H9 (cell line): ENCODE measurements around the gene COTL1. TPM values are rescaled to one million over a fixed set of nuclear protein-coding genes. Genes with fewer than 3 reads are reported as not detected.
A peak's percentile ranks its signal among the peaks of the same experiment; 100 is the strongest.

ENCODE experiments used
- DNase-seq: peaks from one replicate; pipeline ENCODE4 v3.0.0-alpha.2; 2017
- H2AFZ ChIP-seq: one replicate; pipeline ENCODE4 v1.6.1; 2013; ENCODE audit warnings: mild to moderate bottlenecking, low read length, control low read depth, moderate library complexity
- H2AK5ac ChIP-seq: 2 replicates; pipeline ENCODE4 v1.6.1; 2013; ENCODE audit warnings: low read length, control low read depth, mixed read lengths; ENCODE audit not compliant: insufficient read length
- H2BK120ac ChIP-seq: one replicate; pipeline ENCODE4 v1.6.1; 2013; ENCODE audit warnings: low read depth, mild to moderate bottlenecking, low read length, control low read depth, inconsistent platforms; ENCODE audit not compliant: poor library complexity, severe bottlenecking
- H2BK12ac ChIP-seq: 2 replicates; pipeline ENCODE4 v1.6.1; 2013; ENCODE audit warnings: low read length, control low read depth, mixed read lengths, low read depth; ENCODE audit not compliant: insufficient read length
- H2BK15ac ChIP-seq: 2 replicates; pipeline ENCODE4 v1.6.1; 2013; ENCODE audit warnings: low read depth, low read length, control low read depth
- H2BK20ac ChIP-seq: one replicate; pipeline ENCODE4 v1.6.1; 2013; ENCODE audit warnings: low read depth, mild to moderate bottlenecking, low read length, control low read depth, inconsistent platforms; ENCODE audit not compliant: poor library complexity, severe bottlenecking
- H2BK5ac ChIP-seq: 2 replicates; pipeline ENCODE4 v1.6.1; 2013; ENCODE audit warnings: low read length, control low read depth, mixed read lengths; ENCODE audit not compliant: insufficient read length
- H3K14ac ChIP-seq: 2 replicates; pipeline ENCODE4 v1.6.1; 2013; ENCODE audit warnings: low read length, control low read depth; ENCODE audit not compliant: insufficient read depth
- H3K18ac ChIP-seq: 2 replicates; pipeline ENCODE4 v1.6.1; 2013; ENCODE audit warnings: low read depth, mild to moderate bottlenecking, mixed read lengths, low read length, control low read depth; ENCODE audit not compliant: insufficient read length
- H3K23ac ChIP-seq: 2 replicates; pipeline ENCODE4 v1.6.1; 2013; ENCODE audit warnings: low read length, control low read depth, mixed read lengths, low read depth; ENCODE audit not compliant: insufficient read length
- H3K23me2 ChIP-seq: 2 replicates; pipeline ENCODE4 v1.6.1; 2013; ENCODE audit warnings: low read depth, mild to moderate bottlenecking, mixed read lengths, low read length, control low read depth; ENCODE audit not compliant: insufficient read length, poor library complexity, severe bottlenecking
- H3K27ac ChIP-seq: 2 replicates; pipeline ENCODE4 v1.5.1; 2013; ENCODE audit warnings: low read length, control low read depth, mixed read lengths, low read depth; ENCODE audit not compliant: insufficient read length
- H3K27me3 ChIP-seq: 2 replicates; pipeline ENCODE4 v1.6.1; 2013; ENCODE audit warnings: low read length, control low read depth, inconsistent platforms; ENCODE audit not compliant: insufficient read depth
- H3K4ac ChIP-seq: 2 replicates; pipeline ENCODE4 v1.6.1; 2013; ENCODE audit warnings: low read depth, mild to moderate bottlenecking, control low read depth, inconsistent platforms, low read length, moderate library complexity
- H3K4me1 ChIP-seq: 2 replicates; pipeline ENCODE4 v1.6.1; 2013; ENCODE audit warnings: low read length, control low read depth, inconsistent platforms; ENCODE audit not compliant: insufficient read depth
- H3K4me2 ChIP-seq: 2 replicates; pipeline ENCODE4 v1.6.1; 2013; ENCODE audit warnings: low read length, control low read depth, mixed read lengths; ENCODE audit not compliant: insufficient read length, insufficient read depth
- H3K56ac ChIP-seq: 2 replicates; pipeline ENCODE4 v1.6.1; 2013; ENCODE audit warnings: low read depth, mild to moderate bottlenecking, mixed read lengths, low read length, control low read depth; ENCODE audit not compliant: insufficient read length
- H3K79me1 ChIP-seq: 2 replicates; pipeline ENCODE4 v1.6.1; 2013; ENCODE audit warnings: low read depth, mild to moderate bottlenecking, moderate library complexity, low read length, control low read depth, inconsistent platforms; ENCODE audit not compliant: insufficient read depth, poor library complexity, severe bottlenecking
- H3K79me2 ChIP-seq: 2 replicates; pipeline ENCODE4 v1.6.1; 2013; ENCODE audit warnings: low read length, control low read depth, inconsistent platforms; ENCODE audit not compliant: insufficient read depth
- H3K9ac ChIP-seq: 2 replicates; pipeline ENCODE4 v1.6.1; 2013; ENCODE audit warnings: low read length, control low read depth, mixed read lengths; ENCODE audit not compliant: insufficient read length; ENCODE audit errors: extremely low read depth
- H3K9me3 ChIP-seq: one replicate; pipeline ENCODE4 v1.6.1; 2013; ENCODE audit warnings: low read depth, low read length, inconsistent platforms; ENCODE audit not compliant: control insufficient read depth
- H3T11ph ChIP-seq: one replicate; pipeline ENCODE4 v1.6.1; 2013; ENCODE audit warnings: mild to moderate bottlenecking, low read length, control low read depth, inconsistent platforms
- H4K20me1 ChIP-seq: one replicate; pipeline ENCODE4 v1.6.1; 2013; ENCODE audit not compliant: control insufficient read depth, insufficient read length, insufficient read depth
- H4K5ac ChIP-seq: 2 replicates; pipeline ENCODE4 v1.6.1; 2013; ENCODE audit warnings: low read depth, mild to moderate bottlenecking, mixed read lengths, low read length, control low read depth; ENCODE audit not compliant: insufficient read length
- H4K8ac ChIP-seq: replicated peaks from 2 replicates; pipeline ENCODE4 v1.6.1; 2013; ENCODE audit warnings: low read length, control low read depth, mixed read lengths, low read depth; ENCODE audit not compliant: insufficient read length
- H4K91ac ChIP-seq: 2 replicates; pipeline ENCODE4 v1.6.1; 2013; ENCODE audit warnings: low read depth, mild to moderate bottlenecking, moderate library complexity, mixed read lengths, low read length, control low read depth; ENCODE audit not compliant: insufficient read length
- H3K27ac Mint-ChIP-seq, 3 experiments: 2 replicates in 2 of 3; 3 replicates in 1 of 3; pipeline ENCODE4 v1.8.0; 2020 to 2021; ENCODE audit warnings: mixed read lengths in 3 of 3, mild to moderate bottlenecking in 1 of 3, moderate library complexity in 1 of 3
- H3K27me3 Mint-ChIP-seq: 2 replicates; pipeline ENCODE4 v1.8.0; 2021; ENCODE audit warnings: low read depth, mild to moderate bottlenecking, moderate library complexity, mixed read lengths
- H3K36me3 Mint-ChIP-seq, 3 experiments: 2 replicates in 2 of 3; 3 replicates in 1 of 3; pipeline ENCODE4 v1.8.0; 2020 to 2021; ENCODE audit warnings: low read depth in 3 of 3, mixed read lengths in 3 of 3; ENCODE audit not compliant: insufficient read depth in 1 of 3
- H3K4me1 Mint-ChIP-seq, 2 experiments: 2 replicates each; pipeline ENCODE4 v1.8.0; 2020; ENCODE audit warnings: mixed read lengths in 2 of 2
- H3K4me3 Mint-ChIP-seq, 2 experiments: 2 replicates in 1 of 2; 3 replicates in 1 of 2; pipeline ENCODE4 v1.8.0; 2020 to 2021; ENCODE audit warnings: mild to moderate bottlenecking in 2 of 2, mixed read lengths in 2 of 2, moderate library complexity in 1 of 2
- H3K9me3 Mint-ChIP-seq, 2 experiments: 2 replicates in 1 of 2; 3 replicates in 1 of 2; pipeline ENCODE4 v1.8.0; 2020; ENCODE audit warnings: mild to moderate bottlenecking in 2 of 2, mixed read lengths in 2 of 2, moderate library complexity in 1 of 2
- CTCF ChIP-seq: fragments of 200-600 bp; sonication (generic); conservative IDR thresholded peaks from 3 replicates; pipeline ENCODE4 v1.8.0; 2021; ENCODE audit warnings: antibody characterized with exemption, mild to moderate bottlenecking
- WGBS: extraction: QIAGEN DNeasy Blood & Tissue Kit; methylation state at CpG from one replicate; pipeline ENCODE4 v1.1.7; 2013; ENCODE audit warnings: missing lambda C conversion rate, low lambda C conversion rate, mixed read lengths; ENCODE audit not compliant: insufficient read length; ENCODE audit errors: extremely low coverage; 5-methylcytosine and 5-hydroxymethylcytosine counted together
- total RNA-seq: library from RNA; stranded (reverse); gene quantifications from 2 replicates; pipeline ENCODE4 v1.2.1, GENCODE V29; 2021

COTL1 gene
- total RNA-seq, 1 experiment from 2014 or later = 81.4 TPM

GRCh38 chr16:84617041-84617790, 662 bp downstream of the COTL1 start:
- no peaks in the 10 kb centered on the region for H4K20me1 ChIP-seq
- H3T11ph ChIP-seq = no peak overlapping the region
- H2BK12ac ChIP-seq = no peak overlapping the region
- peaks cover 9% of the 10 kb centered on the region; the same call in 1 of the 2 replicates for H3K79me2 ChIP-seq
- Mint-ChIP-seq H3K27ac (0 out of 7 replicates have a peak overlapping the region, but pooled peaks of 1 of the 3 experiments have one; percentile 39), H3K9me3 (no peaks in the 10 kb centered on the region), H3K27me3 (peaks cover 12% of the 10 kb centered on the region), H3K4me1 (peaks cover 36 to 47% of the 10 kb centered on the region in 2 experiments), H3K36me3 (peaks cover 2 to 7% (median 7%) of the 10 kb centered on the region in 3 experiments; a peak in 3 of 7 replicates), H3K4me3 (peak overlapping the region; percentile 91 to 97)
- H3K14ac ChIP-seq = peak overlapping the region; percentile 48; the same call in 1 of the 2 replicates
- H3K9me3 ChIP-seq = no peaks in the 10 kb centered on the region
- no peak overlapping the region for H2BK5ac ChIP-seq
- no peak overlapping the region for H2AK5ac ChIP-seq
- DNase-seq = peak; percentile 50
- peak overlapping the region; percentile 81 for H3K4me2 ChIP-seq
- H3K79me1 ChIP-seq = peaks cover 4% of the 10 kb centered on the region
- peaks cover 11% of the 10 kb centered on the region for H3K23me2 ChIP-seq
- no peak overlapping the region for H3K23ac ChIP-seq
- no CpG with 5 or more reads among the region's 54 CpGs for WGBS
- H2BK120ac ChIP-seq = no peak overlapping the region
- no peak overlapping the region for H2AFZ ChIP-seq
- no peaks in the 10 kb centered on the region for H3K4me1 ChIP-seq
- H3K56ac ChIP-seq = no peak overlapping the region
- H3K9ac ChIP-seq = peak overlapping the region; percentile 1
- no peak overlapping the region for H3K18ac ChIP-seq
- H3K27me3 ChIP-seq = peaks cover 3% of the 10 kb centered on the region; the same call in 1 of the 2 replicates
- no peak overlapping the region for H3K27ac ChIP-seq
- no peak overlapping the region for H4K5ac ChIP-seq
- no peak overlapping the region for H4K91ac ChIP-seq
- H2BK15ac ChIP-seq = no peak overlapping the region; the same call in 1 of the 2 replicates
- H4K8ac ChIP-seq = no peak overlapping the region
- H3K4ac ChIP-seq = no peak overlapping the region
- no peak overlapping the region for H2BK20ac ChIP-seq
- TF ChIP-seq CTCF = no peak
